LNCaP clone FGC (cell line): ENCODE measurements around the gene SLAIN2.

Experiments
- DNase-seq: peaks from one replicate; pipeline ENCODE4 v3.0.0-alpha.2; 2011; ENCODE audit warnings: low read depth
- H3K4me3 ChIP-seq: 2 replicates; pipeline ENCODE4 v1.5.1; 2011; ENCODE audit warnings: mild to moderate bottlenecking, low read depth, low read length, control low read depth
- CTCF ChIP-seq: IDR thresholded peaks from 2 replicates; pipeline ENCODE4 v1.5.1; 2012; ENCODE audit warnings: mild to moderate bottlenecking; ENCODE audit not compliant: control insufficient read depth, insufficient read depth; ENCODE audit errors: extremely low read depth

The SLAIN2 gene

GRCh38 chr4:48366611-48367010 lies 25.3 kb downstream of the SLAIN2 start:
- no peak for TF ChIP-seq CTCF
- no peak for DNase-seq
- H3K4me3 ChIP-seq = no peak overlapping the region

GRCh38 chr4:48367016-48367415 lies 25.7 kb downstream of the SLAIN2 start:
- H3K4me3 ChIP-seq = no peak overlapping the region
- TF ChIP-seq CTCF = no peak
- no peak for DNase-seq

GRCh38 chr4:48368389-48368788 lies 27.1 kb downstream of the SLAIN2 start:
- DNase-seq = no peak
- H3K4me3 ChIP-seq = no peak overlapping the region
- TF ChIP-seq CTCF = no peak

- DNase-seq = no peak
- no peak for TF ChIP-seq CTCF
- no peak overlapping the region for H3K4me3 ChIP-seq
These were observed 27.9 kb downstream of the SLAIN2 start for GRCh38 chr4:48369248-48369647.

GRCh38 chr4:48369771-48370170 lies 28.4 kb downstream of the SLAIN2 start:
- TF ChIP-seq CTCF = no peak
- H3K4me3 ChIP-seq = no peak overlapping the region
- no peak for DNase-seq

- no peak for DNase-seq
- TF ChIP-seq CTCF = no peak
- no peak overlapping the region for H3K4me3 ChIP-seq
These were observed 29.2 kb downstream of the SLAIN2 start for GRCh38 chr4:48370260-48371134.

- H3K4me3 ChIP-seq = no peak overlapping the region
- no peak for DNase-seq
- no peak for TF ChIP-seq CTCF
These were observed 30.9 kb downstream of the SLAIN2 start for GRCh38 chr4:48372272-48372671.
